HG03439 (cell line): Measurements from ENCODE around the gene TREX2.
"Not testable (repeated sequence)": the region's sequence is repeated elsewhere in the genome, so short reads cannot be mapped to it uniquely, and the experiment has no call there.

Experiments used
- ATAC-seq: cut with Tn5 transposase; IDR thresholded peaks from one replicate; pipeline ENCODE4 v1.9.1; 2021; ENCODE audit warnings: mild to moderate bottlenecking, moderate library complexity; ENCODE audit not compliant: unreplicated experiment

Gene TREX2

DNA sequence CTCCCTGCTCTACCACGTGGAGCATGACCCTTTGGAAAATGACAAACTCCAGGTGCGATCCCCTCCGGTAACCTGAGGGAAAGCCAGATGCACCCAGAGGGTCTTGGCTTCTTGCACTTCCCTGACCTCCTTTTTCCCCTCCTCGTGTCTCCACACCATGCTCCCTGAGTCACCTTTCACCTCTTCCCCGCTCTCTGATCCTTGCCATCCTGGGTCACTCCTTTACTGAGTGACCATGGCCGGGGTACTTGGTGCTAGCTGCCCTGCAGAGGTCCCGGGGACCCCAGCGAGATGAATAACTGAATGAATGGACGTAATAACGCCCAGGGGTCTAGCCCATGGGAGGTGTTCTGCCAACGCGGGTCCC lies 35.0 kb downstream of the TREX2 start:
- ATAC-seq, result no peak

DNA sequence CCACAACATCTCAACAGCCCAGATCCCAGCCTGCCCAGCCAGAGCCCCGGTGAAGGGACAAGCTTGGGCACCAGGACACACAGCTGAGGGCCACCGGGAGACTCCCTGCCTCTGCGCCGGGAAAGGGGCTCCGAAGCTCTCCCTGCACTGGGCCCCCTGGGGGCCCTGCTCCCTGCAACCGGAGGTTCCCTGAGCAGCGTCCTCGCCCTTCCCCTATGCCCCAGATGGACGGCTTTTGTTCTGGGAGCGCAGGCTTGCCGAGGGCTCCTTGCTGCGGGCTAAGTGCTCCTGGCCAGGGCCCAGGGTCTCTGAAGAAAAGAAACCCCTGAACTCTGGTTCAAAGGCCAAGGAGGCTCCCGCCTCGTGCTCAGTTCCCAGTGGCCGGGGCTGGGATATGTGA lies 35.5 kb downstream of the TREX2 start:
- ATAC-seq, result no peak

DNA sequence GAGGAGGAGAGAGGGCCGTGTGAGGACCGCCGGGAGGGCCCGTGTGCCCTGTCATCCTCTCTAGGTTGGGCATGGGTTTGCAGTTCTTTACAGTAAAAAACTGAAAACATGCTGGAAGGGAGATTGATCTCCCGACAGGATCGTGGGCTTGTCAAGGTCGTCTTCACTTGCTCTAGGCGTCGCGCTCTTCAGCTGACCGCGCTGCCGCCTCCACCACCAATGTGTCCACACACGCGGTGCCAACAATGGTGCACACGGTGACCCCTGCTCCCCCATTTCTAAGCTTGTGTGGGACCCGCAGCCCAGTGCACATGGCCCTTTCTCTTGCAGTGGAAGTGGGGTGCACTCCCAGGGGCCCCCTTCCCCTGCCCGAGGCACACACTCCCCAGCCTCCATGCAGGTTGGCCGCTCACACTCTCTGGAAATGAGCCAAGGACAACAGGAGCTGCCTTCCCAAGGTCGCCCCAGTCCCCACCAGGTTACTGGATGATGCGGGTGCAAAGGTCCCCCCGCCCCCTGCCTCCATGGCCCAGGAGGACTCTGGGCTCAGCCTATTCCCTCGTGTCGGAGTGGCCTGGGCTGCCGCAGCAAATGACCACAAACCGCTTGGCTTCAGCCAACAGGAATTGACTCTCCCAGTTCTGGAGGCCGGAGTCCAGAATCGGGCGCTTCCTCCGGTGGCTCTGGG lies 36.3 kb downstream of the TREX2 start:
- no peak for ATAC-seq

DNA sequence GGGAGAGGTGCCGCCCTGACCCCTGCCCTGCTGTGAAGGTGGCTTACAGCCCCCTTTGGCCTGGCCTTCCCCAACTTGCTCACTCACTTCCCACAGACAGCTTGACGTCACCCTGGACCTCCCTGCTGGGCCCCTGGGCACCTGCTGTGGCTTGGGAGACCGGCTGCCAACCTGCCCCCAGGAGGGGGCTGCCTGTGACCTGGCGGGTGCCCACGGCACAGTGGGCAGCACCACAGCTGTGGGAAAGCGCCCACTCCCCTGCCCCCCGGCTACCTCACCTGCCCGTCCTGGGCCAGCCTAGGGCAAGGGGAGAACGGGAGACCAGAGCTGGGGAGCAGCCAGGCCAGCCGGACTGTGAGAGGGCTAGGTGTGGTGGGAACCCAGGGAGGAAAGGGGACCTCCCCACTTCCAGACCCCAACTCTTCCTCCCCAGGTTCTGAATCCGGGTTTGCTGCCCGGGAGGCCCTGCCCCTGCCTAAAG lies 36.9 kb downstream of the TREX2 start:
- no peak for ATAC-seq

DNA sequence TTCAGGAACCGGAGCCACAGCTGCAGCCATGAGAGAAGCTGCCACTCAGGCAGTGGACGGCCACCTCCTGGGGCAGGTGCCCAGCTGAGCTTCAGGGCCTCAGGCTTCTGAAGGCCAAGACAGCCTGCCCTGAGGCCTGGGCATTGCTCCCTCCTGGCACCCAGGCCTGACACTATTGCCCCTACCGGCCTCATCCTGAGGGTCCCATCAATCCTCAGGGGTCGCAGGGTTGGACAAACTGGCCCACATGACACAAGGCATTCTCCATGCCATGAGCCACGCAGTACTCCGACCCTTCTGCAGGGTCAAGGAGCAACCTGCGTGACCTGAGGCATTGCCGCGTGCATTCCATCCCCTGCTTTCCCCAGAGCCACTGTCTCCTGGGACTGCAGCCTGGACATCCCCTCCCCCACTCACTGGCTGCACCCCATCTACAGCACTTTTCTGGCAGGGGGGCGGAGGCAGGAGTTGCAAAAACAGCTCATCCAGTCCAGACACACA lies 37.6 kb downstream of the TREX2 start:
- ATAC-seq, result no peak

DNA sequence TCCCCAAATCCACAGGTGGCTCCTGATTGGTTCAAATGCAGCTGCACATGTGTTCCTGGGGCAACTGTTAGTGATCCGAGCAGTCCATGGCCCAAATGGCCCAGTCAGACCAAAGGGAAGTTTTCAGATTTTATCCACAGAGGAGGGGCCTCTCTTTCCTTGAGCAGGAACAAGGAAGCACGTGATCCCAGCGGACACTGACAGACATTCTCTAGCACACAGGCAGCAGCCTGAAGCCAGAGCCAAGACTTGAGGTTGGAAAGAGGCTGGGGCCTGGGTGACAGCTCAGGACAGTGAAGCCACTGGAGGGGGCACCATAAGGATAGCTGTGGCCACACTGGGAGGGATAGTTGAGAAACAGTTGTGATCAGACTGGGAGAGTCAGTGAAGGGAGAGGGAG lies 38.1 kb downstream of the TREX2 start:
- ATAC-seq, result no peak

DNA sequence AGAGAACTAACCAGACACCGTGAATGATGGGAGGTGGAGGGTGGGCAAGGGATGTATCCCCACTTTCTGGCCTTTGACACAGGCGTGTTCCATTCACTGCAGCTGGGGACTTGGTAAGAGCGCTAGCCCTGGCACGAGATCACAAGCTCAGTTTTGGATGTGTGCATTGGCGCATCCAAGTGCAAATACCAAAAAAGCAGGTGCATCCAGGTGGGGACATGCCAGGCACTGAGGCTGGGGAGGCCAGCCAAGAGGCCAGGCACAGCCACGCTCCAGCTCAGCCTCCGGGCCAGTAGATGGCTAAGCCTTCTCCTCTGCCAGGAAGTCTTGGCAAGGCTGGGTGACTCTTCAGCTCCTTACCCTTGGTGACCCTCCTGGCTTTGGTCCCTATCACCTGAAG lies 39.0 kb downstream of the TREX2 start:
- ATAC-seq, result no peak

DNA sequence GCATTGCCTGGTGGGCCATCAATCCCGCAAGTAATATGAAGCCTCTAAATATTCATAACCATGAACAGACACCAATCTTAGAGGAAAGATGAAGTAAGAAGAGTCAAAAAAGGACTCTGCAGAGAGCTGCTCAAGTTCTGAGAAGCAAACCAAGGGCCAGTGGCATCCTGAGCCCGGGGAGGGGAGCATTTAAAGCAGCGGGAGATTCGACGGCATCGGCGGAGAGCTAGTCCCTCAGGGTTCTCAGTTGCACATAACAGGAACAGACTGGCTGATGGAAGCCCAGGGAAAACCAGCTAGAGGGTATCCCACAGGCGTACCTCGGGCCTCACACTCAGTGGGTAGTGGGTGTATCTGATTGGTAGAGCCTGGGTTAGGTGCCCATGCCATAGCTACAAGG lies 39.8 kb downstream of the TREX2 start:
- no peak for ATAC-seq

DNA sequence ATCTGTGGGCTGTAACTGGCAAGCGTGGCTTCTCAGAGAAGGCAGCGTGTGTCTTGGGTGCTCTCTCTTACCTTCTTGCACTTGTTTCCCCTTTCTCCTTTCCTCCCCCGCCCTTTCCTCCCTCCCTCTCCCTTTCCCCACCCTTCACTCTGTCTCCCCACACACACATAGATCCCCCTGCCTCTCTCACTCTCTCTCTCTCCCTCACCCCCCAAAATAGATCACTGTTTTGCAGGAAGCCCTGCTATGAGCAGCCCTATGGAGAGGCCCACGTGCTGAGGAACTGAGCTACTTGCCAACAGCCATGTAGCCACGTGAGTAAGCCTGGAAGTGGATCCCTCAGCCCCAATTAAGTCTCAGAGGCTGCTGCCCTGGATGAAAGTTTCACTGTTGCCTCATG lies 40.4 kb downstream of the TREX2 start:
- no peak for ATAC-seq

DNA sequence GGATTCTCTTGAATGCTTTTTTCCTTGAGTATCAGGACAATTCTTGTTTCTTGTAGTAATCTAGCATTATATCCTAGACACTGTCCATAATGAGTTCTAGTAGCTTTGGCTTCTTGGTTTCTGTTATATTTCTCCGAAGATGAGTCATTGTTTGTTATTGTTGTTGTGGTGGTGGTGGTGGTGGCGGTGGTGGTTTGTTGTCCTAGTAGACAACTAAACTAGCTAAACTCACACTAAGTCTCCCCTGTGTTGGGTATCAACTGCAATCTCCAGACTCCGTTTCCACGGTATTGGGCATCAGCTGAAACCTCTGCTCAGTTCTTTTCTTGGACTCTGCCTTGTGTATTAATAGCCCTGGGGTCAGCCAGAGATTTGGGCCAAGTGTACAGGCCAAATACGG lies 41.5 kb downstream of the TREX2 start:
- ATAC-seq, result not testable (repeated sequence)

DNA sequence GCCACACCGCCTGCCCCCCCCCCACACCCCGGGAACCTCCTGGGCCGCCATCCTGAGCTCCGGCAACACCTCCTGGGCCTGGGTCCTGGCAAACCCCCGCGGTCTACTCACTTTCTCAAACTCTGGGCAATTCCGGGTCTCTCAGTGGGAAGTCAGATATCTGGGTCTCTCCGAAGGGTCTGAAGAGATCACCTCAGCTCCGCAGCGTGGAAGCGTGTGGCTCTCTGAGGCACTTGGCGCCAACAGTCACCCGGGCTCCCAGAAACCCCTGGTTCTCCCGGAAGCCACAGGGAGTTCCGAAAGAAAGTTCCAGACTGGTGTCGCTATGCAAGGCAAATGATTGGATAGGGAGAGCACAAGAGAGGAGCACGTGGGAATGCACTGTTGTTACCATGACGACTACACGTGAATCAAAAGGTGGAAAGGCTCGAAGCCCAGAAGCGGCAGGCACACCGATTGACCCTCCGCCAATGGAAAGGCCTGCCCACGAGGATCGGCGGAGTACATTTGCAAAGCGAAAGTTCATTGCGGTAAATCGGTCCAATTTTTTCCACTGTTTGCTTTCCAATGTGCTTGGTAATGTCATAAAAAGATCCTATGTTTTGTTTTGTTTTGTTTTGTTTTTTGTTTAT lies 44.6 kb downstream of the TREX2 start, which contains the start of gene PNMA6E:
TSS of gene PNMA6E (minus strand) at position 218 of the 632 bp plus-strand sequence. CDS start 2,501 bp downstream, outside the sequence.
- no peak for ATAC-seq

DNA sequence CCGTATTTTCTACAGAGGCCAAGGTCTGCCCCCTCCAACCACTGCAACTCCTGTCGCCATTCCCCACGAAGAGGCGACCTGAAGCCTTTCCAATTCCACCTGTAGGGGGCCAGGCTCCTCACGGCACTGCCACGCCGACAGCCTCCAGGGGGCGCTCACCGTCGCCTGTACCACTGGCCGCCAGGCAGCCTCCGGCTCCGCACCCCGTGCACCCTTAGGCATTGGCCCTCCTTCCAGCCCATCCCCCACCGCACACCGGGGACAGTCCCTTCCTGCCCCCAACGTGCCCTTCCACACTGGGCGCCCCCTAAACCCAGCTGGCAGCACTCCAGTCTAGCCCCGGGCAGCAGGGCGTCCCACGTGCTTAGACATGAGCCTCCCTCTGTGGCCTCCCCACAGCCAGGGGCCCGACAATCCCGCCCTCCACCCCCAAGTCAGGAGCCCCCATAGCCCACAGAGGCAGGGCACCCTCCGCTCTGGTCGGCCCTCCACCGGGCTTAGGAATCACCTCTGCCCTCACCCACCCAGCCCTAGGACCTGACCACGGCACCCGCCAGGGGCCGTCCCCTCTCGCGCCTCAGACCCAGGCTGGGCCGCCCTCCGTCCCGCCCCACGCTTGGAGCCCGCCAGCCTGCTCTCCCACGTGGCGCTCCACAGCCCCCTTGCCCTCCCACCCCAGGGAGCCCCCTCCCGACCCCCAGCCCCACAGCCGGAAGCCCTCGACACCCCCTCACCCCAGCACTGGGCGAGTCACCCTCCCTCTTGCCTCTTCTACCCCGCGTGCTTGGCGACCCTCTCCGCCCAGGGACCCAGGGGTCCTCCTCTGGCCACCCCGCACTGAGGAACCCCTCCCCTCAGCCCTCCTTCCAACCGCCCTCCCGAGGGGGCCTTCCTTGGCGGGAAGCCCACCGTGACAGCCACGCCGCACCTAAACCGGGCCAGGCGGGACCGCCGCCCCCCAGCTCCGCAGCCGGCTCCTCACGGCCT lies 45.4 kb downstream of the TREX2 start:
- no peak for ATAC-seq

DNA sequence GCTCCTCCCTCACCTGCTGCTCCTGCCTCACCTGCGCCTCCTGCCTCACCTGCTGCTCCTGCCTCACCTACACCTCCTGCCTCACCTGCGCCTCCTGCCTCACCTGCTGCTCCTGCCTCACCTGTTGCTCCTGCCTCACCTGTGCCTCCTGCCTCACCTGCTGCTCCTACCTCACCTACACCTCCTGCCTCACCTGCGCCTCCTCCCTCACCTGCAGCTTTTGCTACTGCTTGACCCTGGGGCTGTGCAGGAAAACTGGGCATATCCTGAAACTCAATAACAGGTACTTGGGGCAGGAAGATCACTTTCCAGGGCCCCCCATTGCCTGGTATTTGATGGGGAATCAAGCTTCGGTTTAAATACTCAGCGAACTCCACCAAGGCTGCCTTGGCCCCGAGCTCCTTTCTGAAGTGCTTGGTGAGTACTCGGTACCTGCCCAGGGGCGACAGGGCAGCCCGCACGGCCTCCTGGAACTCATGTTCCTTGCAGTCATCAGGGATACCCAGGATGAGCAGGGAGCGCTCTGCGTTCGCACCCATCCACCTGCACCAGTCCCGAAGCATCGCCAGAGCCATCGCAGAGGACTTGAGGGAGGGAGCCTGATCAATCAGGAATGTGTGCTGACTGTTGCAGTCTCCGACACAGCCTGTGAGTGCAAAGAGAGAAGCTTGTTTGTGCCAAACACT lies 47.4 kb downstream of the TREX2 start:
- no peak for ATAC-seq

DNA sequence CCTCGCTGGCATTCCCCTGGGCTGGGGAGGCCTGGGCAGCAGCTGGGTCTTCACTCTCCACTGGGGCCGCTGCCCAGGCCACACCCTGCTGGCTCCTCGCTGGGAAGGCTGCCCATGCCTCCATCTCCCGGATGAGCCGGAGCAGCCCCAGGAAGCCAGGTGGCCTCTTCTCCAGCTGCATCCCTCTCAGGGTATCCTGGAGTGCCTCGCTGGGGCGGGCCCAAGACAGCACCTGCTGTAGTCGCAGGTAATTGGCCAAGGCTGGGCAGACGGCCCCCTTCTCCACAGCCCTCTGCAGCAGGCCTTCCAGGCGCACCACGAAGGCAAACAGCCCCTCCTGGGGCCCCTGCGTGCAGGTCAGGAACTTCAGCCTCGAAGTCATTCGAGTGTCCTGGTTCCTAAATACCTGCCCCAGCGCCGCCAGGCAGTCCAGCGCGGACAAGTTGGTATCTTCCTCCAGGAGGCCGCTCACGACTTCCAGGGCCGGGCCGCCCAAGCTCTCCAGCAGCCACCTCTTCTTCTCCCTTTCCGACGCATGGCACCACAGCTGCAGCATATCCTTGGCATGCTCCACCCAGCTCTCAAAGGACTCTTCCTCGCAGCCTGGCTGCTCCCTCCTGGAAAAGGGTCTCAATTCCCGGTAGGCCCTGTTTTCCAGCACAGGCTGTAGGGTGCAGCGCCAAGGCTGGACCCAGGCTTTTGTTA lies 48.4 kb downstream of the TREX2 start:
- ATAC-seq, result no peak

DNA sequence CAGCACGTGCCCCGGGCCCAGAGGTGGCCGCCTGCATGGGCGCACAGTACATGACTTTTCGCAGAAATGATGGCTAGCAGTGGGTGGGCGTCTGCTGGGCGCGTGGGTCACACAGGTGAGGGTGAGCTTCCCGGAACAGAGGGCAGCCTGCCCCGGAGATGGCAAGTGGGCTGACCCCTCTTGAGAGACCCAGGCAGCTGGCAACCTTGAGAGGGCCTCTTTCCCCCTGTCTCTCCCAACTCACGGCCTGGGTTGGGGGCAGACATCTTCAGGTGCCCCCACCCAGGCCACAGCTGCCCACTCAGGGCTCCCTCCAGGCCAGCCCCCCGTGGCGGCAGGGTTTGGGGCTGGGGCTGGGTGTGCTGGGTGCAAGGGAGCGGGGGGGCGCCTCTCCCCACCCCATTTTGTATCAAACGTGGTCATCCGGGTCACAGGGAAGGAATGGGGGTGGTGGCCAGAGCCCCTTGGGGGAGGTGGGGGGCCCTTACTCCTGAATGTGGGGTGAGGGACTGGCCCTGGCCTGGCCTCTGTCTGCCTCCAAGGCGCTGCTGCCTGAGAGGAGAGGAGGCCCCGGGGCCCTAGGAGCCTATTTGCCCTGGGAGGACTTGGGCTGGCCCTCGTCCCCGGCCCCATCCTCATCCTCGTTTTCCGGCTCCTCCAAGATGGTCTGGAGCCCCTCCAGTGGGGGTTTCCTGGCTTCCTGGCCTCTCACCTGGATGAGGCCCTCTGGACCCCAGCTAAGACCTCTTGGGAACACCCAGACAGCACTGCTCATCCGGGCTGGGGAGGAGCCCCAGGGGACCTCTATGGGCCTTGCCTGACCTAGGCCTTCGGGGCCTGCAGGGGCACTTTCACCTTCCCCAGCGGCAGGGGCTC lies 49.3 kb downstream of the TREX2 start:
- no peak for ATAC-seq

DNA sequence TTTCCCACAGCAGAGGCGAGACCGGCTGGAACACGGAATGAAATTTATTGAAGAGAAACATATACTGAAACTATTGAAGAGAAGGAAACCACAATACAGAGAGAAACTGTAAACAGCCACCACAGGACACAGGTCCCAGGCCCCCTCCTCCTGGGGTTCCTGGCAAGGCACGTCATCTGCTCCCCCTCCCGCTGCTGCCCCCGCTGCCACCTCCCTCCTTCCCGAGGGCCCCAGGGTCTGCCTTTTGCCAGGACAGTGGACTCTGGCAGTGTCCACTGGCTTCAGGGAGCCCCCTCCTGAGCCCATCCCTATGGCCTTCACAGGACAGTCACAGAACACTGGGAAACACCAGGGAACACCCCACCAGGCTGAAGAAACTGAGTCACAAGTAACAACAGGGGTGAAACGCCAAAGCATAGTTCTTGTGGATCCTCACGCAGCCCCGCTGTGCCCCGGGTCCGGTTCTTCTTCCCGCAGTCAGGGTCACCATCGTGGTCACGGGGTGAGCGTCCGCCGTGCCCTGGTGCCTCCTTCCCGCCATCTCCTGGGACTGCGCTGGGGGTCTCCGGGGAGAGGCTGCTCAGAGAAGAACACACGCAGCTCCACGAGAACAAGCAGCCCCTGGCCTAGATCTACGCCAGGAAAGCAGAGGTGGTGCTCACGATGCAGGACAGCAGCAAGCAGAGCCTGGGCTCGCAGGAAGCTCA lies 50.1 kb downstream of the TREX2 start:
- no peak for ATAC-seq

DNA sequence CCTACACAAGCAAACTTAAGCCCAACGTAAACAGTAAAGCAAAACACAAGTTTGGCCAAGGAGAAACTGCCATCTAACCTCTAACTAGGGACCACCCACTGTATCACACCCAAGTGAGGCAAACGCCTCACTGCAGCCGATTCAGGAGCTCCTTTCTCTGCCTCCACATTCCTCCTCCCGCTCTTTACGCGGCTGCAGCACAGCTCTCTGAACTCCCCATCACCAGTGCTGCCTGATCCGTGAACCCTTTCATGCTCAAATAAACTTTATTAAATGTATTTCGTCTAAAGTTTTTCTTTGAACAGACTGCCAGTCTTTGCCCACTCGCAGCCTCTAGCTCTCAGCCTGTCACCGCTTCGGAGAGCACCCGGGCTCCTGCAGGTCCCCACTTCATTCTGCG lies 51.2 kb downstream of the TREX2 start:
- ATAC-seq, result no peak
